H9 (cell line): ENCODE measurements around the gene TP73. TPM values are rescaled to one million over a fixed set of nuclear protein-coding genes. Genes with fewer than 3 reads are reported as not detected.

Experiments
- DNase-seq: peaks from one replicate; pipeline ENCODE4 v3.0.0-alpha.2; 2017
- H2AFZ ChIP-seq: one replicate; pipeline ENCODE4 v1.6.1; 2013; ENCODE audit warnings: mild to moderate bottlenecking, low read length, control low read depth, moderate library complexity
- H2AK5ac ChIP-seq: 2 replicates; pipeline ENCODE4 v1.6.1; 2013; ENCODE audit warnings: low read length, control low read depth, mixed read lengths; ENCODE audit not compliant: insufficient read length
- H2BK120ac ChIP-seq: one replicate; pipeline ENCODE4 v1.6.1; 2013; ENCODE audit warnings: low read depth, mild to moderate bottlenecking, low read length, control low read depth, inconsistent platforms; ENCODE audit not compliant: poor library complexity, severe bottlenecking
- H2BK12ac ChIP-seq: 2 replicates; pipeline ENCODE4 v1.6.1; 2013; ENCODE audit warnings: low read length, control low read depth, mixed read lengths, low read depth; ENCODE audit not compliant: insufficient read length
- H2BK15ac ChIP-seq: 2 replicates; pipeline ENCODE4 v1.6.1; 2013; ENCODE audit warnings: low read depth, low read length, control low read depth
- H2BK20ac ChIP-seq: one replicate; pipeline ENCODE4 v1.6.1; 2013; ENCODE audit warnings: low read depth, mild to moderate bottlenecking, low read length, control low read depth, inconsistent platforms; ENCODE audit not compliant: poor library complexity, severe bottlenecking
- H2BK5ac ChIP-seq: 2 replicates; pipeline ENCODE4 v1.6.1; 2013; ENCODE audit warnings: low read length, control low read depth, mixed read lengths; ENCODE audit not compliant: insufficient read length
- H3K14ac ChIP-seq: 2 replicates; pipeline ENCODE4 v1.6.1; 2013; ENCODE audit warnings: low read length, control low read depth; ENCODE audit not compliant: insufficient read depth
- H3K18ac ChIP-seq: 2 replicates; pipeline ENCODE4 v1.6.1; 2013; ENCODE audit warnings: low read depth, mild to moderate bottlenecking, mixed read lengths, low read length, control low read depth; ENCODE audit not compliant: insufficient read length
- H3K23ac ChIP-seq: 2 replicates; pipeline ENCODE4 v1.6.1; 2013; ENCODE audit warnings: low read length, control low read depth, mixed read lengths, low read depth; ENCODE audit not compliant: insufficient read length
- H3K23me2 ChIP-seq: 2 replicates; pipeline ENCODE4 v1.6.1; 2013; ENCODE audit warnings: low read depth, mild to moderate bottlenecking, mixed read lengths, low read length, control low read depth; ENCODE audit not compliant: insufficient read length, poor library complexity, severe bottlenecking
- H3K27ac ChIP-seq: 2 replicates; pipeline ENCODE4 v1.5.1; 2013; ENCODE audit warnings: low read length, control low read depth, mixed read lengths, low read depth; ENCODE audit not compliant: insufficient read length
- H3K27me3 ChIP-seq: 2 replicates; pipeline ENCODE4 v1.6.1; 2013; ENCODE audit warnings: low read length, control low read depth, inconsistent platforms; ENCODE audit not compliant: insufficient read depth
- H3K4ac ChIP-seq: 2 replicates; pipeline ENCODE4 v1.6.1; 2013; ENCODE audit warnings: low read depth, mild to moderate bottlenecking, control low read depth, inconsistent platforms, low read length, moderate library complexity
- H3K4me1 ChIP-seq: 2 replicates; pipeline ENCODE4 v1.6.1; 2013; ENCODE audit warnings: low read length, control low read depth, inconsistent platforms; ENCODE audit not compliant: insufficient read depth
- H3K4me2 ChIP-seq: 2 replicates; pipeline ENCODE4 v1.6.1; 2013; ENCODE audit warnings: low read length, control low read depth, mixed read lengths; ENCODE audit not compliant: insufficient read length, insufficient read depth
- H3K56ac ChIP-seq: 2 replicates; pipeline ENCODE4 v1.6.1; 2013; ENCODE audit warnings: low read depth, mild to moderate bottlenecking, mixed read lengths, low read length, control low read depth; ENCODE audit not compliant: insufficient read length
- H3K79me1 ChIP-seq: 2 replicates; pipeline ENCODE4 v1.6.1; 2013; ENCODE audit warnings: low read depth, mild to moderate bottlenecking, moderate library complexity, low read length, control low read depth, inconsistent platforms; ENCODE audit not compliant: insufficient read depth, poor library complexity, severe bottlenecking
- H3K79me2 ChIP-seq: 2 replicates; pipeline ENCODE4 v1.6.1; 2013; ENCODE audit warnings: low read length, control low read depth, inconsistent platforms; ENCODE audit not compliant: insufficient read depth
- H3K9ac ChIP-seq: 2 replicates; pipeline ENCODE4 v1.6.1; 2013; ENCODE audit warnings: low read length, control low read depth, mixed read lengths; ENCODE audit not compliant: insufficient read length; ENCODE audit errors: extremely low read depth
- H3K9me3 ChIP-seq: one replicate; pipeline ENCODE4 v1.6.1; 2013; ENCODE audit warnings: low read depth, low read length, inconsistent platforms; ENCODE audit not compliant: control insufficient read depth
- H3T11ph ChIP-seq: one replicate; pipeline ENCODE4 v1.6.1; 2013; ENCODE audit warnings: mild to moderate bottlenecking, low read length, control low read depth, inconsistent platforms
- H4K20me1 ChIP-seq: one replicate; pipeline ENCODE4 v1.6.1; 2013; ENCODE audit not compliant: control insufficient read depth, insufficient read length, insufficient read depth
- H4K5ac ChIP-seq: 2 replicates; pipeline ENCODE4 v1.6.1; 2013; ENCODE audit warnings: low read depth, mild to moderate bottlenecking, mixed read lengths, low read length, control low read depth; ENCODE audit not compliant: insufficient read length
- H4K8ac ChIP-seq: replicated peaks from 2 replicates; pipeline ENCODE4 v1.6.1; 2013; ENCODE audit warnings: low read length, control low read depth, mixed read lengths, low read depth; ENCODE audit not compliant: insufficient read length
- H4K91ac ChIP-seq: 2 replicates; pipeline ENCODE4 v1.6.1; 2013; ENCODE audit warnings: low read depth, mild to moderate bottlenecking, moderate library complexity, mixed read lengths, low read length, control low read depth; ENCODE audit not compliant: insufficient read length
- H3K27ac Mint-ChIP-seq, 3 experiments: 2 replicates in 2 of 3; 3 replicates in 1 of 3; pipeline ENCODE4 v1.8.0; 2020 to 2021; ENCODE audit warnings: mixed read lengths in 3 of 3, mild to moderate bottlenecking in 1 of 3, moderate library complexity in 1 of 3
- H3K27me3 Mint-ChIP-seq: 2 replicates; pipeline ENCODE4 v1.8.0; 2021; ENCODE audit warnings: low read depth, mild to moderate bottlenecking, moderate library complexity, mixed read lengths
- H3K36me3 Mint-ChIP-seq, 3 experiments: 2 replicates in 2 of 3; 3 replicates in 1 of 3; pipeline ENCODE4 v1.8.0; 2020 to 2021; ENCODE audit warnings: low read depth in 3 of 3, mixed read lengths in 3 of 3; ENCODE audit not compliant: insufficient read depth in 1 of 3
- H3K4me1 Mint-ChIP-seq, 2 experiments: 2 replicates each; pipeline ENCODE4 v1.8.0; 2020; ENCODE audit warnings: mixed read lengths in 2 of 2
- H3K4me3 Mint-ChIP-seq, 2 experiments: 2 replicates in 1 of 2; 3 replicates in 1 of 2; pipeline ENCODE4 v1.8.0; 2020 to 2021; ENCODE audit warnings: mild to moderate bottlenecking in 2 of 2, mixed read lengths in 2 of 2, moderate library complexity in 1 of 2
- H3K9me3 Mint-ChIP-seq, 2 experiments: 2 replicates in 1 of 2; 3 replicates in 1 of 2; pipeline ENCODE4 v1.8.0; 2020; ENCODE audit warnings: mild to moderate bottlenecking in 2 of 2, mixed read lengths in 2 of 2, moderate library complexity in 1 of 2
- CTCF ChIP-seq: fragments of 200-600 bp; sonication (generic); conservative IDR thresholded peaks from 3 replicates; pipeline ENCODE4 v1.8.0; 2021; ENCODE audit warnings: antibody characterized with exemption, mild to moderate bottlenecking
- WGBS: extraction: QIAGEN DNeasy Blood & Tissue Kit; methylation state at CpG from one replicate; pipeline ENCODE4 v1.1.7; 2013; ENCODE audit warnings: missing lambda C conversion rate, low lambda C conversion rate, mixed read lengths; ENCODE audit not compliant: insufficient read length; ENCODE audit errors: extremely low coverage; 5-methylcytosine and 5-hydroxymethylcytosine counted together
- total RNA-seq: library from RNA; stranded (reverse); gene quantifications from 2 replicates; pipeline ENCODE4 v1.2.1, GENCODE V29; 2021

TP73 gene
- total RNA-seq, 1 experiment from 2014 or later: 4.7 TPM

GRCh38 chr1:3632298-3632697 lies 20.0 kb upstream of the TP73 start:
- H3K27me3 ChIP-seq: no peaks in the 10 kb centered on the region
- H3K14ac ChIP-seq: no peak overlapping the region
- H3K79me1 ChIP-seq: no peaks in the 10 kb centered on the region
- whole genome bisulfite sequencing: no CpG with 5 or more reads among the region's 17 CpGs
- no peaks in the 10 kb centered on the region for H3K9me3 ChIP-seq
- no peak overlapping the region for H3K9ac ChIP-seq
- H3K79me2 ChIP-seq: no peaks in the 10 kb centered on the region
- H2BK120ac ChIP-seq: no peak overlapping the region
- H3T11ph ChIP-seq: no peak overlapping the region
- no peaks in the 10 kb centered on the region for H3K9me3 Mint-ChIP-seq
- no peak overlapping the region for H2BK5ac ChIP-seq
- no peak overlapping the region for H4K5ac ChIP-seq
- H3K4me3 Mint-ChIP-seq: no peak overlapping the region
- H3K23me2 ChIP-seq: no peaks in the 10 kb centered on the region
- no peaks in the 10 kb centered on the region for H3K4me1 ChIP-seq
- no peak overlapping the region for H2BK20ac ChIP-seq
- no peak overlapping the region for H3K27ac ChIP-seq
- no peak overlapping the region for H4K8ac ChIP-seq
- H3K56ac ChIP-seq: no peak overlapping the region
- H3K18ac ChIP-seq: no peak overlapping the region
- no peak overlapping the region for H4K91ac ChIP-seq
- H3K4me2 ChIP-seq: no peak overlapping the region
- H2AK5ac ChIP-seq: no peak overlapping the region
- no peak overlapping the region for H3K4ac ChIP-seq
- peaks cover 9 to 63% (median 58%) of the 10 kb centered on the region in 3 experiments for H3K36me3 Mint-ChIP-seq
- no peak overlapping the region for H2BK15ac ChIP-seq
- no peak overlapping the region for H3K23ac ChIP-seq
- H3K27ac Mint-ChIP-seq: peak overlapping the region; percentile 66 to 91 (median 67); a peak in 4 of 7 replicates
- no peaks in the 10 kb centered on the region for H3K27me3 Mint-ChIP-seq
- DNase-seq: no peak
- TF ChIP-seq CTCF: no peak
- H2BK12ac ChIP-seq: no peak overlapping the region
- no peak overlapping the region for H2AFZ ChIP-seq
- H4K20me1 ChIP-seq: no peaks in the 10 kb centered on the region
- peaks cover 4 to 18% of the 10 kb centered on the region in 2 experiments for H3K4me1 Mint-ChIP-seq
